ENCODE measurements around the gene POGLUT2. TPM values are rescaled to one million over a fixed set of nuclear protein-coding genes. Genes with fewer than 3 reads are reported as not detected.

Gene POGLUT2
- total RNA-seq, 2 donors from 2014 or later, result 4.2 TPM; not detected in 1

- Histone ChIP-seq H3K27ac (no peak overlapping the region), H3K4me1 (peaks cover 11% of the 10 kb centered on the region), H3K9me3 (no peaks in the 10 kb centered on the region), H3K4me3 (no peak overlapping the region), H3K27me3 (no peaks in the 10 kb centered on the region), H3K36me3 (replicated peaks in 1 of 2; ENCODE audit: insufficient read depth in 1 of 2, low read depth in 2 of 2) (no peaks in the 10 kb centered on the region)
- TF ChIP-seq POLR2A (IDR thresholded peaks at IDR 0.05) (no peak), CTCF (IDR thresholded peaks at IDR 0.05) (no peak)
- intact Hi-C loops (cut with DNase I), result no loop called here
- ATAC-seq, result no peak
- DNase-seq, result no peak
- 73 to 82% methylated on average over 2 of the region's 2 CpGs for WGBS, 2 donors
These were observed 28.3 kb downstream of the POGLUT2 start for GRCh38 chr13:102770435-102770834.

- Histone ChIP-seq H3K27me3 (no peaks in the 10 kb centered on the region), H3K4me3 (no peak overlapping the region), H3K27ac (no peak overlapping the region), H3K9me3 (no peaks in the 10 kb centered on the region), H3K4me1 (peaks cover 11% of the 10 kb centered on the region), H3K36me3 (replicated peaks in 1 of 2; ENCODE audit: insufficient read depth in 1 of 2, low read depth in 2 of 2) (no peaks in the 10 kb centered on the region)
- 63 to 73% methylated on average over 4 of the region's 4 CpGs for WGBS, 2 donors
- TF ChIP-seq CTCF (IDR thresholded peaks at IDR 0.05) (no peak), POLR2A (IDR thresholded peaks at IDR 0.05) (no peak)
- ATAC-seq (no peak), DNase-seq (no peak)
- intact Hi-C loops (cut with DNase I), result no loop called here
These were observed 29.1 kb downstream of the POGLUT2 start for GRCh38 chr13:102769679-102770078.

- 64 to 73% methylated on average over 2 of the region's 2 CpGs for WGBS, 2 donors
These were observed 29.9 kb downstream of the POGLUT2 start for GRCh38 chr13:102768909-102769308.

GRCh38 chr13:102763741-102764140 lies 35.0 kb downstream of the POGLUT2 start:
- no peak for DNase-seq
- Histone ChIP-seq H3K4me3 (no peak overlapping the region), H3K36me3 (replicated peaks in 1 of 2; ENCODE audit: insufficient read depth in 1 of 2, low read depth in 2 of 2) (no peaks in the 10 kb centered on the region), H3K27ac (no peak overlapping the region), H3K9me3 (no peaks in the 10 kb centered on the region), H3K4me1 (no peaks in the 10 kb centered on the region), H3K27me3 (no peaks in the 10 kb centered on the region)
- no peak for ATAC-seq
- 77 to 89% methylated on average over 1 of the region's 1 CpG for WGBS, 2 donors
- no peak for TF ChIP-seq CTCF (IDR thresholded peaks at IDR 0.05)
- no peak for TF ChIP-seq POLR2A (IDR thresholded peaks at IDR 0.05)
- intact Hi-C loops (cut with DNase I), result no loop called here

More at GRCh38 chr13:102768909-102769308, 29.9 kb downstream of the POGLUT2 start:
- H3K4me3 ChIP-seq, result no peak overlapping the region
- ATAC-seq (no peak), DNase-seq (no peak)
- H3K36me3 ChIP-seq (replicated peaks in 1 of 2; ENCODE audit: insufficient read depth in 1 of 2, low read depth in 2 of 2), result no peaks in the 10 kb centered on the region
- TF ChIP-seq CTCF (IDR thresholded peaks at IDR 0.05) (no peak), POLR2A (IDR thresholded peaks at IDR 0.05) (no peak)
- H3K4me1 ChIP-seq, result peaks cover 6% of the 10 kb centered on the region
- H3K27me3 ChIP-seq, result no peaks in the 10 kb centered on the region
- H3K9me3 ChIP-seq, result no peaks in the 10 kb centered on the region
- intact Hi-C loops (cut with DNase I), result no loop called here
- no peak overlapping the region for H3K27ac ChIP-seq

- H3K36me3 ChIP-seq (replicated peaks in 1 of 2; ENCODE audit: insufficient read depth in 1 of 2, low read depth in 2 of 2), result no peaks in the 10 kb centered on the region
- 89 to 96% methylated on average over 1 of the region's 1 CpG for WGBS, 2 donors
- H3K9me3 ChIP-seq, result no peaks in the 10 kb centered on the region
- ATAC-seq (no peak), DNase-seq (no peak)
- no peaks in the 10 kb centered on the region for H3K27me3 ChIP-seq
- H3K4me1 ChIP-seq, result no peaks in the 10 kb centered on the region
- no peak overlapping the region for H3K27ac ChIP-seq
- no peak for TF ChIP-seq CTCF (IDR thresholded peaks at IDR 0.05)
- TF ChIP-seq POLR2A (IDR thresholded peaks at IDR 0.05), result no peak
- intact Hi-C loops (cut with DNase I), result no loop called here
- no peak overlapping the region for H3K4me3 ChIP-seq
These were observed 37.7 kb downstream of the POGLUT2 start for GRCh38 chr13:102761071-102761470.

Data from body of pancreas (tissue), 4 donors.